Activated CD8-positive, alpha-beta T cell treated with anti-CD3 and anti-CD28 coated beads for 36 hours (primary cell): ENCODE data around the gene CALY. TPM values are rescaled to one million over a fixed set of nuclear protein-coding genes. Genes with fewer than 3 reads are reported as not detected.
"Not testable (repeated sequence)": the region's sequence is repeated elsewhere in the genome, so short reads cannot be mapped to it uniquely, and the experiment has no call there.

ENCODE experiments used
- ATAC-seq: fragments of 200-7000 bp; cut with Tn5 transposase; one replicate; pipeline ENCODE4 v1.10.0; 2021; ENCODE audit warnings: mild to moderate bottlenecking, moderate library complexity
- CTCF ChIA-PET: fragments of 350-600 bp; sonication (Branson Sonifier 250); formaldehyde crosslinking; loops from one replicate; lab custom pipeline; 2021; ENCODE audit warnings: antibody characterized with exemption; lab: Charles Lee
- POLR2A ChIA-PET: fragments of 350-600 bp; sonication (Branson Sonifier 250); formaldehyde crosslinking; loops from one replicate; lab custom pipeline; 2021; ENCODE audit warnings: antibody characterized with exemption; lab: Charles Lee
- DNase-seq: peaks from one replicate; pipeline ENCODE4 v3.0.0-alpha.2; 2020
- H3K27ac Mint-ChIP-seq: one replicate; pipeline ENCODE4 v1.8.0; 2021; ENCODE audit warnings: mild to moderate bottlenecking, mixed read lengths
- H3K27me3 Mint-ChIP-seq: one replicate; pipeline ENCODE4 v1.8.0; 2021; ENCODE audit warnings: mixed read lengths
- H3K36me3 Mint-ChIP-seq: one replicate; pipeline ENCODE4 v1.8.0; 2021; ENCODE audit warnings: low read depth, mixed read lengths
- H3K4me1 Mint-ChIP-seq: one replicate; pipeline ENCODE4 v1.8.0; 2021; ENCODE audit warnings: low read depth, mixed read lengths
- H3K4me3 Mint-ChIP-seq: one replicate; pipeline ENCODE4 v1.8.0; 2021; ENCODE audit warnings: mild to moderate bottlenecking, moderate library complexity, mixed read lengths
- H3K9me3 Mint-ChIP-seq: one replicate; pipeline ENCODE4 v1.8.0; 2021; ENCODE audit warnings: mixed read lengths
- CTCF ChIP-seq: fragments of 200-600 bp; IDR thresholded peaks from one replicate; pipeline ENCODE4 v1.8.0; 2022; ENCODE audit warnings: antibody characterized with exemption, mild to moderate bottlenecking
- intact Hi-C: fragments of 100-400 bp; cut with micrococcal nuclease; formaldehyde crosslinking; loops from one replicate; pipeline ENCODE4 v1.10.0; 2022
- total RNA-seq, 2 experiments: library from RNA; stranded (reverse); gene quantifications; one replicate each; pipeline ENCODE4 v1.2.3, GENCODE V29; 2021

CALY gene
- total RNA-seq, 2 experiments from 2014 or later = not detected

DNA sequence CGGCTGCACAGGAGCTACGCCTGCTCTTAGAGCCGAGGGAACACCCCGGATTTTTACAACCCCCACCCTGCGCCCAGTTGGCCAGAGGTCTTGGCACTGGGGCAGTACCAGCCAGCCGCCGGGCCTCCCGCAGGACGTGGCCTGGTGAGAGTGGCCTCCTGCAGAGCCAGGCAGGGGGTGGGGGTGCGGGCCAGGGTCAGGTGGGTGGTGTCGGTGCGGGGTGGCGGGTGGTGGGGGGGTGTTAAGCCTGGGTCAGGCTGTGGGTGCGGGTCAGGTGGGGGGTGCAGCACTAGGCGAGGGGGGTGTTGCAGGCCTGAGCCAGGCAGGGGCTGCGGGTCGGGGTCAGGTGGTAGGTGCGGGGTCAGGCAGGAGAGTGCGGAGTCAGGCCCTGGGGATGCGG lies 35.8 kb upstream of the CALY start:
- no peak overlapping the region for H3K27ac Mint-ChIP-seq
- H3K36me3 Mint-ChIP-seq = peaks cover 5% of the 10 kb centered on the region
- intact Hi-C loops = no loop called here
- ChIA-PET CTCF (interaction anchor here (0.8 to 1.2 kb wide), 3 partner anchors 11 to 44 kb away, joined by 3 to 5 read pairs (median 3); no protein-coding TSS in a partner anchor), POLR2A (interaction anchor here (1.3 to 1.5 kb wide), 2 partner anchors 11 to 17 kb away, joined by 8 to 10 read pairs; no protein-coding TSS in a partner anchor)
- DNase-seq (no peak), ATAC-seq (no peak)
- H3K4me3 Mint-ChIP-seq = peak overlapping the region; percentile 64
- no peak for TF ChIP-seq CTCF
- no peaks in the 10 kb centered on the region for H3K9me3 Mint-ChIP-seq
- peaks cover 11% of the 10 kb centered on the region for H3K4me1 Mint-ChIP-seq
- no peaks in the 10 kb centered on the region for H3K27me3 Mint-ChIP-seq

DNA sequence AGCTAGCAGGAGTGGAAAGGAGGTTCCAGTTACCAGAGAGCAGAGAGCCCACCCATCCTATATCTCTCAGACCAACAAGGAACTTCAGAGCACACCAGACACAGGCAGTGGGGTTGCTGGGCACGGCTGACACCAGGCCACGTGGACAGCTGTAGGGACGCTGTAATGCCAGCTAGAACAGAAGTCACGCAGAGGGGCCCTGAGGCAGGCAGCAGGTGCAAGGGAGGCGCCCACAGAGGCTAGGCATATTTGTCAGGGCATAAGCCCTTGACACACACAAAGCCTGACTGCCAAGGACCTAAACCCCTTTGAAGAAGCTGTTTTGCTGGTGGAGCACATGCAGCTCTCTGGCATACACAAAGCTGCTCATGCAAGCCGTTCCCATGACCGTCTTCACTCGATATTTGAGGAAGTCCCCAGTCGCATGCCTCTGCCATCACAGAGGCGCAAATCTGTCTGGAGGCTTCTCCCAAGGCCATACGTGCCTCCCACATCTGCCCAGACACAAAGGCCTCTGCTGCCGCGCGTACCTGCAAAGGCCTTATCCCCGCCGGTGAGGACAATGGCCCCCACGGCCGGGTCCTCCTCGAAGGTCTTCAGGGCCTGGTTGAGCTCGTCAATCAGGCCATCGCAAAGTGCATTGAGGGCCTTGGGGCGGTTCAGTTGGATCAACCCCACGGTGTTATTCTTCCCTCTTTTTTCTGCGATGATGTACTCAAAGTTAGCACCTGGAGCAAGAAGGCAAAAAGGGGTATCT lies 33.5 kb upstream of the CALY start:
- intact Hi-C loops = no loop called here
- peaks cover 11% of the 10 kb centered on the region for H3K4me1 Mint-ChIP-seq
- no peak overlapping the region for H3K4me3 Mint-ChIP-seq
- TF ChIP-seq CTCF = no peak
- CTCF ChIA-PET = interaction anchor here (2.7 kb wide), 1 partner anchor 41 kb away, joined by 7 read pairs; no protein-coding TSS in a partner anchor
- peaks cover 5% of the 10 kb centered on the region for H3K36me3 Mint-ChIP-seq
- ATAC-seq = no peak
- H3K27ac Mint-ChIP-seq = no peak overlapping the region
- no peaks in the 10 kb centered on the region for H3K27me3 Mint-ChIP-seq
- no peak for DNase-seq
- no peaks in the 10 kb centered on the region for H3K9me3 Mint-ChIP-seq
- POLR2A ChIA-PET = interaction anchor here (0.7 to 1.3 kb wide), 3 partner anchors 9 to 12 kb away, joined by 3 to 5 read pairs (median 3); partner anchors contain the start of gene FUOM

GRCh38 chr10:133368153-133368552 lies 31.5 kb upstream of the CALY start:
- Mint-ChIP-seq H3K36me3 (peaks cover 5% of the 10 kb centered on the region), H3K4me1 (peaks cover 8% of the 10 kb centered on the region), H3K27ac (no peak overlapping the region), H3K27me3 (no peaks in the 10 kb centered on the region), H3K9me3 (no peaks in the 10 kb centered on the region), H3K4me3 (no peak overlapping the region)
- CTCF ChIA-PET = no interaction called here
- POLR2A ChIA-PET = interaction anchor here (1.0 kb wide), 1 partner anchor 10 kb away, joined by 3 read pairs; the partner anchor contains the start of gene FUOM
- DNase-seq (no peak), ATAC-seq (no peak)
- intact Hi-C loops = no loop called here
- no peak for TF ChIP-seq CTCF

GRCh38 chr10:133367461-133367860 lies 30.8 kb upstream of the CALY start:
- CTCF ChIA-PET, H3K4me1 Mint-ChIP-seq, DNase-seq, H3K36me3 Mint-ChIP-seq, H3K4me3 Mint-ChIP-seq, H3K27me3 Mint-ChIP-seq, intact Hi-C loops, ATAC-seq, H3K27ac Mint-ChIP-seq, H3K9me3 Mint-ChIP-seq: not testable (repeated sequence)
- POLR2A ChIA-PET = interaction anchor here (1.0 kb wide), 1 partner anchor 10 kb away, joined by 3 read pairs; the partner anchor contains the start of gene FUOM

- no peaks in the 10 kb centered on the region for H3K27me3 Mint-ChIP-seq
- H3K4me1 Mint-ChIP-seq = peaks cover 11% of the 10 kb centered on the region
- H3K27ac Mint-ChIP-seq = no peak overlapping the region
- no peak for TF ChIP-seq CTCF
- POLR2A ChIA-PET = no interaction called here
- intact Hi-C loops = no loop called here
- DNase-seq (no peak), ATAC-seq (no peak)
- H3K4me3 Mint-ChIP-seq = no peak overlapping the region
- CTCF ChIA-PET = no interaction called here
- peaks cover 13% of the 10 kb centered on the region for H3K36me3 Mint-ChIP-seq
- H3K9me3 Mint-ChIP-seq = no peaks in the 10 kb centered on the region
Observed at GRCh38 chr10:133366751-133367150, 30.1 kb upstream of the CALY start.
